Karpas-422 (cell line): ENCODE measurements around the gene FBXL7. TPM values are rescaled to one million over a fixed set of nuclear protein-coding genes. Genes with fewer than 3 reads are reported as not detected.

Source experiments
- DNase-seq: peaks from one replicate; pipeline ENCODE4 v3.0.0-alpha.2; 2015
- H2AFZ ChIP-seq: fragments of 200-600 bp; sonication (generic); 2 replicates; pipeline ENCODE4 v1.6.1; 2014; ENCODE audit warnings: antibody characterized with exemption, low read length, mixed read lengths
- H3K27ac ChIP-seq: fragments of 200-600 bp; sonication (generic); 2 replicates; pipeline ENCODE4 v1.5.1; 2014; ENCODE audit warnings: mild to moderate bottlenecking, low read length, moderate library complexity
- H3K27me3 ChIP-seq: fragments of 200-600 bp; sonication (generic); 2 replicates; pipeline ENCODE4 v1.6.1; 2014; ENCODE audit warnings: low read length, mixed read lengths
- H3K36me3 ChIP-seq: fragments of 200-600 bp; sonication (generic); 2 replicates; pipeline ENCODE4 v1.6.1; 2014; ENCODE audit warnings: low read length, mixed read lengths; ENCODE audit not compliant: insufficient read depth
- H3K4me1 ChIP-seq: fragments of 200-600 bp; sonication (generic); 2 replicates; pipeline ENCODE4 v1.6.1; 2014; ENCODE audit warnings: mild to moderate bottlenecking, low read length, mixed read lengths
- H3K4me2 ChIP-seq: fragments of 200-600 bp; sonication (generic); 2 replicates; pipeline ENCODE4 v1.6.1; 2014; ENCODE audit warnings: low read length, low read depth, mild to moderate bottlenecking; ENCODE audit not compliant: poor library complexity, severe bottlenecking
- H3K4me3 ChIP-seq: fragments of 200-600 bp; sonication (generic); 2 replicates; pipeline ENCODE4 v1.5.1; 2014; ENCODE audit warnings: mild to moderate bottlenecking, antibody characterized with exemption, low read length, mixed read lengths
- H3K79me2 ChIP-seq: fragments of 200-600 bp; sonication (generic); 2 replicates; pipeline ENCODE4 v1.6.1; 2014; ENCODE audit warnings: mild to moderate bottlenecking, low read length, mixed read lengths
- H3K9ac ChIP-seq: fragments of 200-600 bp; sonication (generic); 2 replicates; pipeline ENCODE4 v1.6.0; 2014; ENCODE audit warnings: low read length
- H3K9me2 ChIP-seq: fragments of 200-600 bp; sonication (generic), shearing (Covaris generic); replicated peaks from 2 replicates; pipeline ENCODE4 v1.6.0; 2014; ENCODE audit warnings: mild to moderate bottlenecking, low read length, moderate library complexity; ENCODE audit not compliant: insufficient read depth
- H3K9me3 ChIP-seq: fragments of 300-700, 200-600 bp; sonication (generic); 2 replicates; pipeline ENCODE4 v1.6.1; 2014; ENCODE audit warnings: low read length, mixed read lengths
- H4K20me1 ChIP-seq: fragments of 200-600 bp; sonication (generic); 2 replicates; pipeline ENCODE4 v1.6.1; 2014; ENCODE audit warnings: mild to moderate bottlenecking, antibody characterized with exemption, low read length, low read depth; ENCODE audit not compliant: insufficient read depth
- total RNA-seq: library from RNA; depleted of rRNA; stranded (reverse); fragments of >200 nt; shearing (Covaris generic); gene quantifications from 2 replicates; pipeline ENCODE4 v1.2.3, GENCODE V29; 2014; ENCODE audit warnings: low replicate concordance

Gene FBXL7
- total RNA-seq, 1 experiment from 2014 or later = not detected

DNA sequence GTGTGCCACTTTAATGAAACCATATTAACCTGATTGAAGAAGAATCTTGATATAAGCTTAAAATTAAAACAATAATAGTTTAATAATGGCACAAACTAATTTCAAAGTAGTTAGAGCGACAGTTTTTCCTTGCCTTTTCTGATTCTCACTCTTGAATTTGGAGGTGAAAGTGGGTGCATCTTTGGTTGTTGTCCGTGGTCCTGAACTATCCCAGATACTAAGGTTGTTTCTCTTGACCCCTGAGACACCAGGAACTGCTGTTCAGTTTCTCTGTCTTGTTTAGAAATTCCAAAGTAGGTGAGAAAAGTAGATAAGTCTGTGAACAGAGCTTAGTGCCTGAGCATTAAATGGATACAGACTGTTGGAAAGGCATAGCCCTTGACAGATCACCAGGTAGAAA is 274.7 kb downstream of the FBXL7 start:
- H3K9ac ChIP-seq = no peak overlapping the region
- H3K36me3 ChIP-seq = no peaks in the 10 kb centered on the region
- H3K27me3 ChIP-seq = no peaks in the 10 kb centered on the region
- no peak overlapping the region for H3K4me3 ChIP-seq
- no peak overlapping the region for H3K27ac ChIP-seq
- H3K4me2 ChIP-seq = no peak overlapping the region
- H2AFZ ChIP-seq = no peak overlapping the region
- H3K9me2 ChIP-seq = no peaks in the 10 kb centered on the region
- no peaks in the 10 kb centered on the region for H4K20me1 ChIP-seq
- H3K4me1 ChIP-seq = no peaks in the 10 kb centered on the region
- no peak for DNase-seq
- peaks cover 19% of the 10 kb centered on the region for H3K9me3 ChIP-seq
- H3K79me2 ChIP-seq = no peaks in the 10 kb centered on the region

DNA sequence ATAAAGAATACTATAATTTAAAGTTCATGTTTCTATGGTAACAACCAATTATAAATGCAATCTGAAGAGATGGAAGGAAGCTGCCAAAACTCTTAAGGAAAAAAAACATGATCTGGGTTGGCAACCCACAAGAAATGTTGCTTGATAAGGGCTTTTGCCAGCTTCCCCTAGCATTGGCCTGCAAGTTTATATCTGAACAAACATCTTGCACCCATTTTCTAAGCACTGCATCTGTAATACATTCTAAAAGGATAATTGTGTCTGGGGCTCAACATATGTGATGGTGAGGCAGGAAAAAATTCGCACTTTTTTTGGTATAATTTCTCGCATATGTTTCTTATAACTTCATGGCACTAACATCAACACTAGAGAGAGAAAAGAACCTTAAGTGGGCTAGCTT is 276.4 kb downstream of the FBXL7 start:
- Histone ChIP-seq H3K79me2 (no peaks in the 10 kb centered on the region), H4K20me1 (no peaks in the 10 kb centered on the region), H3K9me3 (peaks cover 22% of the 10 kb centered on the region), H3K4me2 (no peak overlapping the region), H3K27me3 (no peaks in the 10 kb centered on the region), H3K36me3 (no peaks in the 10 kb centered on the region), H3K27ac (no peak overlapping the region), H3K4me1 (no peaks in the 10 kb centered on the region), H2AFZ (no peak overlapping the region), H3K9me2 (no peaks in the 10 kb centered on the region), H3K9ac (no peak overlapping the region), H3K4me3 (no peak overlapping the region)
- no peak for DNase-seq

- Histone ChIP-seq H4K20me1 (no peaks in the 10 kb centered on the region), H3K9ac (no peak overlapping the region), H3K36me3 (no peaks in the 10 kb centered on the region), H3K27me3 (no peaks in the 10 kb centered on the region), H3K79me2 (no peaks in the 10 kb centered on the region), H3K9me3 (peaks cover 9% of the 10 kb centered on the region), H2AFZ (no peak overlapping the region), H3K27ac (no peak overlapping the region), H3K4me1 (no peaks in the 10 kb centered on the region), H3K9me2 (no peaks in the 10 kb centered on the region; the same call in 1 of the 2 replicates), H3K4me2 (no peak overlapping the region), H3K4me3 (no peak overlapping the region)
- DNase-seq = no peak
Measured at GRCh38 chr5:15783734-15784133, 283.8 kb downstream of the FBXL7 start.

- H3K9ac ChIP-seq = no peak overlapping the region
- no peak overlapping the region for H3K27ac ChIP-seq
- no peak overlapping the region for H3K4me3 ChIP-seq
- no peak for DNase-seq
- H3K27me3 ChIP-seq = no peaks in the 10 kb centered on the region
- no peaks in the 10 kb centered on the region for H3K79me2 ChIP-seq
- H3K4me2 ChIP-seq = no peak overlapping the region
- no peaks in the 10 kb centered on the region for H4K20me1 ChIP-seq
- H2AFZ ChIP-seq = no peak overlapping the region
- no peaks in the 10 kb centered on the region; the same call in 1 of the 2 replicates for H3K9me2 ChIP-seq
- no peaks in the 10 kb centered on the region for H3K4me1 ChIP-seq
- H3K9me3 ChIP-seq = peaks cover 7% of the 10 kb centered on the region
- H3K36me3 ChIP-seq = no peaks in the 10 kb centered on the region
Measured at GRCh38 chr5:15785531-15785981, 285.6 kb downstream of the FBXL7 start.

GRCh38 chr5:15786326-15786725 is 286.3 kb downstream of the FBXL7 start:
- H3K9me3 ChIP-seq = peaks cover 3% of the 10 kb centered on the region
- H3K27ac ChIP-seq = no peak overlapping the region
- H3K4me2 ChIP-seq = no peak overlapping the region
- H3K79me2 ChIP-seq = no peaks in the 10 kb centered on the region
- no peak overlapping the region for H2AFZ ChIP-seq
- H3K9me2 ChIP-seq = no peaks in the 10 kb centered on the region; the same call in 1 of the 2 replicates
- H3K4me3 ChIP-seq = no peak overlapping the region
- no peaks in the 10 kb centered on the region for H4K20me1 ChIP-seq
- H3K9ac ChIP-seq = no peak overlapping the region
- DNase-seq = no peak
- no peaks in the 10 kb centered on the region for H3K27me3 ChIP-seq
- H3K4me1 ChIP-seq = no peaks in the 10 kb centered on the region
- no peaks in the 10 kb centered on the region for H3K36me3 ChIP-seq

- no peaks in the 10 kb centered on the region; the same call in 1 of the 2 replicates for H3K9me2 ChIP-seq
- no peaks in the 10 kb centered on the region for H3K4me1 ChIP-seq
- H3K79me2 ChIP-seq = no peaks in the 10 kb centered on the region
- no peak overlapping the region for H3K27ac ChIP-seq
- H3K27me3 ChIP-seq = no peaks in the 10 kb centered on the region
- H2AFZ ChIP-seq = no peak overlapping the region
- peaks cover 3% of the 10 kb centered on the region for H3K9me3 ChIP-seq
- no peak overlapping the region for H3K4me3 ChIP-seq
- no peak for DNase-seq
- no peaks in the 10 kb centered on the region for H3K36me3 ChIP-seq
- H3K4me2 ChIP-seq = no peak overlapping the region
- H4K20me1 ChIP-seq = no peaks in the 10 kb centered on the region
- H3K9ac ChIP-seq = no peak overlapping the region
Measured at GRCh38 chr5:15786884-15787283, 286.9 kb downstream of the FBXL7 start.

GRCh38 chr5:15787681-15788080 is 287.7 kb downstream of the FBXL7 start:
- no peak overlapping the region for H3K4me3 ChIP-seq
- H3K9me2 ChIP-seq = no peaks in the 10 kb centered on the region; the same call in 1 of the 2 replicates
- no peak overlapping the region for H3K9ac ChIP-seq
- no peaks in the 10 kb centered on the region for H3K27me3 ChIP-seq
- H3K4me1 ChIP-seq = no peaks in the 10 kb centered on the region
- no peak overlapping the region for H3K27ac ChIP-seq
- no peak for DNase-seq
- H4K20me1 ChIP-seq = no peaks in the 10 kb centered on the region
- no peaks in the 10 kb centered on the region for H3K36me3 ChIP-seq
- H3K79me2 ChIP-seq = no peaks in the 10 kb centered on the region
- peaks cover 3% of the 10 kb centered on the region for H3K9me3 ChIP-seq
- H2AFZ ChIP-seq = no peak overlapping the region
- H3K4me2 ChIP-seq = no peak overlapping the region

GRCh38 chr5:15789642-15790041 is 289.7 kb downstream of the FBXL7 start:
- Histone ChIP-seq H4K20me1 (no peaks in the 10 kb centered on the region), H3K9me3 (no peaks in the 10 kb centered on the region; the same call in 1 of the 2 replicates), H3K27me3 (no peaks in the 10 kb centered on the region), H3K9ac (no peak overlapping the region), H3K4me3 (no peak overlapping the region), H3K79me2 (no peaks in the 10 kb centered on the region), H3K36me3 (no peaks in the 10 kb centered on the region), H3K4me2 (no peak overlapping the region), H3K9me2 (no peaks in the 10 kb centered on the region; the same call in 1 of the 2 replicates), H2AFZ (no peak overlapping the region), H3K4me1 (no peaks in the 10 kb centered on the region), H3K27ac (no peak overlapping the region)
- no peak for DNase-seq
